Measurements from ENCODE around the gene ZNF132.

Gene ZNF132

DNA sequence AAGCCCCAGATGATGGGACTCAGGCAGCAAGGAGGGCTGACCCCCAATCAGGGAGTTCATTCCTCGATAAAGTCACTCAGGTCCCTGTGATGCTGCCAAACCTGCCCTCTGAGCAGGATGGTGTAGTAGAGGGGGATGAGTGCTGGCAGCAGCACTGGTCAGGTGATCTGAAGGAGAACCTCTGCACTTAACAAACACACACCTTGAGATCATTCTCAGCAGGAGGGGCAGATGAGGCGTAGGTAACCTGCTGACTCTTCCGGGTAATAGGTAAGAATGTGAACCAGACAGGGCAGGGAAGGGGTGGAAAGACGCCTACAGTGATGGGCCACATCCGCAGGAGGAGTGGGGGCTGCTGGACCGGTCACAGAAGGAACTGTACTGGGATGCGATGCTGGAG is 39.4 kb upstream of the ZNF132 start:
- DNase-seq (ENCODE audit: low read depth) = no peak
- TF ChIP-seq CTCF (conservative IDR thresholded peaks at IDR 0.05; ENCODE audit: low read length) = no peak
- H3K4me3 ChIP-seq (ENCODE audit: low read length) = no peak overlapping the region

DNA sequence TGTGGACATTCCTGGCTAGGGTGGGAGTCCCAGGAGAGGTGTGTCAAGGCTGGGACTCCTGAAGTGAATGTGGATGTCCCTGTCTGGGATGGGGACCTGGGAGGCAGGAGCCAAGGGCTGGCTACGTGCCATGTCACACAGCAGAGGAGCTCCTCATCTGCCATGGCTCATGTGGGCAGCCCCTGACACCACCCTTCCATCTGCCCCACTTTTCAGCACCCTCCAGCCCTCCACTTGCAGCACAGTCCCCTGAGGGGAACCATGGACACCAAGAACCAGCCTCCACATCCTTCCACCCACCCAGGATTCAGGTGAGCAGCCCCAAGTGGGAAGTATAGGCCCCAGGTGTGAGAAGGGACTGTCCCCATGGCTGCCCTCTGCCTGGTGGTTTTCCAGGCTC is 37.9 kb upstream of the ZNF132 start:
- no peak for TF ChIP-seq CTCF (conservative IDR thresholded peaks at IDR 0.05; ENCODE audit: low read length)
- DNase-seq (ENCODE audit: low read depth) = no peak
- H3K4me3 ChIP-seq (ENCODE audit: low read length) = no peak overlapping the region

DNA sequence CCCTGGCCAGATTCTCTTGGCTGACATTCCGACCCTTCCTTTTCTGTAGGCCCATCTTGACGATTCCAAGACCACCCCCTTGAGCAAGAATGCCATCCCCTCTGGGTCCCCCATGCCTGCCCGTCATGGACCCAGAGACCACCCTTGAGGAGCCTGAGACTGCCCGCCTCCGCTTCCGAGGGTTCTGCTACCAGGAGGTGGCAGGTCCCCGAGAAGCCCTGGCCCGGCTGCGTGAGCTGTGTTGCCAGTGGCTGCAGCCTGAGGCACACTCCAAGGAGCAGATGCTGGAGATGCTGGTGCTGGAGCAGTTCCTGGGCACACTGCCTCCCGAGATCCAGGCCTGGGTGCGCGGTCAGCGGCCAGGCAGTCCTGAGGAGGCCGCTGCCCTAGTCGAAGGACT is 37.2 kb upstream of the ZNF132 start:
- TF ChIP-seq CTCF (conservative IDR thresholded peaks at IDR 0.05; ENCODE audit: low read length) = no peak
- H3K4me3 ChIP-seq (ENCODE audit: low read length) = peak overlapping the region; percentile 75
- no peak for DNase-seq (ENCODE audit: low read depth)

DNA sequence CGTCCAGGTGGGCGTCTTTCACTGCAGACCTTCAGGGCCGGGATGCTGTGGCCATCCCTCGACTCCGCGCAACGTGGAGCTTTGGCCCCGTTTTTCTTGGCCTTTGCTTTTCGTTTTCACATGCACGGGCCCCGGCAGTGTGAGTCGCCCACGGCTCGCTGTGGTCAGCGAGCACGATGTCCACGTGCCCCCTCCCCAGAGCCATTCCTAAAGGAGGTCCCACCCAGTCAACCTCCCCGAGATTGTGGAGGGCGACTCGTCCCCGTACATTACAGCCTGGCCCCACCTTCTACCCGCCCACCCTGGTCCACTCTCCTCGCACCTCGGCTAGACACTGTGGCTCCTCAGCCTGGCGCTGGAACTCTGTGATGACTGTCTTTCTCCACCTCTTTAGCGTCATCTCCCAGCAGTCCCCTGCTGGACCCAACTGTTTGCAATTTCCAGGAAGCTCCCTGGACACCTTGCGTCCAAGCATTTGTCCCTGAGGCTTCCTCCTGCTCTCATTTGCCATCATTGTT is 36.6 kb upstream of the ZNF132 start:
- peak overlapping the region; percentile 75 for H3K4me3 ChIP-seq (ENCODE audit: low read length)
- DNase-seq (ENCODE audit: low read depth) = peak; percentile 24
- TF ChIP-seq CTCF (conservative IDR thresholded peaks at IDR 0.05; ENCODE audit: low read length) = no peak

DNA sequence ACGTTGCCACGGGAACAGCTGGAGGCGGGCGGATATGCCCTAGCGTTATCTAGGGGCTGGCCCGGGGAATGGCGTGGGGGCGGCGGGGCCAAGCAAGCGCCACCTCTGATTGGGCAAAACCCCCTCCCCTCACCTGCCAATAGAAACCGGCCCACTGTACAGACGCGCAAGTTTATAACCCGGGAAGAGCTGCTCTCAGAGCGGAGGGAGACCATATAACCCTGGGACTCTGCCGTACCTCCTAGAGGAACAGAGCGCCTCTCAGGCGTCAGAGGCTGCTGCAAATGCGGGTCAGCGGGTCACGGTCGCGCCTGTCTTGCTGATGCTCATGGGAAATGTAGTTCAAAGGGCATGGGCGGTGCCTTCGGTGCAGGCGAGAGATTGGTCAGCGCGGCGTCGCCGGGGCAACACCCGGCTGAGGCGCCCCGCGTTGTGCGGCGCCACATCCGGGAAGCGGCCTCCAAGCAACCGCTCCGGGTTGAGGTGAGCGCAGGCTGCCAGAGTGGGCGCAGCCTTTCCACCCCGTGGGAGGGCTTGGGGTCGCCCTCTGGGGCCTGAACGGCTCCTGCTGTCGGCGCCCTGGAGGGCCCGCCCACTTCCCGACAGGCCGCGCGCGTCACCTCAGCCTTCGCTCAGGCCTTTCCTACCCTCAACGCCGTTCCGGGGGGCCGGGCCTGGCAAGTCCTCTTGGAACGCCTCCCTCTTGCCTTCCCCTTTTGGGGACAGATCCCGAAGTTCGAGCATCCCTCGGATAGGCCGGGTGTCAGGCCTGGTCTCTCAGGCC is 36.0 kb upstream of the ZNF132 start, which contains the start of gene ZNF446:
ZNF446 (plus strand) TSS at position 639 of the 784 bp plus-strand sequence. CDS start 867 bp downstream, outside the sequence.
- no peak for TF ChIP-seq CTCF (conservative IDR thresholded peaks at IDR 0.05; ENCODE audit: low read length)
- peak; percentile 96 for DNase-seq (ENCODE audit: low read depth)
- peak within 1 kb of the TSS; percentile 75 for H3K4me3 ChIP-seq (ENCODE audit: low read length)

GRCh38 chr19:58474997-58475713 is 35.2 kb upstream of the ZNF132 start:
- no peak for DNase-seq (ENCODE audit: low read depth)
- TF ChIP-seq CTCF (conservative IDR thresholded peaks at IDR 0.05; ENCODE audit: low read length) = no peak
- peak overlapping the region; percentile 75 for H3K4me3 ChIP-seq (ENCODE audit: low read length)

Data from AG10803 (cell line).